Mesenchymal stem cell (in vitro differentiated cells and primary cell): ENCODE results near the gene STOML1.

ENCODE experiments used
- DNase-seq: peaks from one replicate; pipeline ENCODE4 v3.0.0-alpha.2; 2013
- H2AFZ ChIP-seq: one replicate; pipeline ENCODE4 v1.6.1; 2013; ENCODE audit warnings: low read depth, mild to moderate bottlenecking, control low read depth, inconsistent platforms, low read length, moderate library complexity
- H2AK5ac ChIP-seq: 2 replicates; pipeline ENCODE4 v1.6.1; 2013; ENCODE audit warnings: low read length, moderate library complexity, mild to moderate bottlenecking, inconsistent platforms; ENCODE audit not compliant: severe bottlenecking
- H2BK120ac ChIP-seq: one replicate; pipeline ENCODE4 v1.6.1; 2013; ENCODE audit warnings: low read depth, mild to moderate bottlenecking, inconsistent platforms, low read length, moderate library complexity
- H2BK12ac ChIP-seq, 2 experiments: one replicate each; pipeline ENCODE4 v1.6.1; 2013; ENCODE audit warnings: inconsistent platforms in 2 of 2, low read length in 2 of 2, mild to moderate bottlenecking in 2 of 2, moderate library complexity in 2 of 2, control low read depth in 1 of 2
- H2BK15ac ChIP-seq: one replicate; pipeline ENCODE4 v1.6.1; 2013; ENCODE audit warnings: mild to moderate bottlenecking, low read depth, inconsistent platforms; ENCODE audit not compliant: poor library complexity, severe bottlenecking
- H2BK5ac ChIP-seq: 2 replicates; pipeline ENCODE4 v1.6.1; 2013; ENCODE audit warnings: low read depth, mild to moderate bottlenecking, low read length, control low read depth, inconsistent platforms; ENCODE audit not compliant: poor library complexity, severe bottlenecking
- H3K14ac ChIP-seq, 2 experiments: one replicate each; pipeline ENCODE4 v1.6.1; 2013; ENCODE audit warnings: inconsistent platforms in 2 of 2, low read length in 2 of 2, control low read depth in 1 of 2, mild to moderate bottlenecking in 1 of 2, moderate library complexity in 1 of 2
- H3K18ac ChIP-seq, 2 experiments: one replicate each; pipeline ENCODE4 v1.6.1; 2013; ENCODE audit warnings: inconsistent platforms in 2 of 2, low read length in 2 of 2, control low read depth in 1 of 2, low read depth in 1 of 2, mild to moderate bottlenecking in 1 of 2
- H3K23ac ChIP-seq, 2 experiments: one replicate each; pipeline ENCODE4 v1.6.1; 2013; ENCODE audit warnings: inconsistent platforms in 2 of 2, low read length in 2 of 2, mild to moderate bottlenecking in 2 of 2, moderate library complexity in 2 of 2, control low read depth in 1 of 2
- H3K27ac ChIP-seq: 2 replicates; pipeline ENCODE4 v1.5.1; 2013; ENCODE audit warnings: mild to moderate bottlenecking, moderate library complexity, low read length, control low read depth, inconsistent platforms; ENCODE audit not compliant: poor library complexity, severe bottlenecking
- H3K27me3 ChIP-seq, 2 experiments: 2 replicates each; pipeline versions ENCODE4 v1.6.1 to v1.7.0; 2013; ENCODE audit warnings: low read length in 2 of 2, mild to moderate bottlenecking in 2 of 2, moderate library complexity in 2 of 2, control low read depth in 1 of 2, inconsistent platforms in 1 of 2; ENCODE audit not compliant: control insufficient read depth in 1 of 2, insufficient read depth in 1 of 2
- H3K36me3 ChIP-seq, 2 experiments: 2 replicates each; pipeline versions ENCODE4 v1.6.1 to v1.7.0; 2013; ENCODE audit warnings: low read length in 2 of 2, control low read depth in 1 of 2, inconsistent platforms in 1 of 2, low read depth in 1 of 2, mild to moderate bottlenecking in 1 of 2; ENCODE audit not compliant: insufficient read depth in 2 of 2, control insufficient read depth in 1 of 2
- H3K4ac ChIP-seq, 2 experiments: one replicate each; pipeline ENCODE4 v1.6.1; 2013; ENCODE audit warnings: inconsistent platforms in 2 of 2, low read length in 2 of 2, mild to moderate bottlenecking in 2 of 2, moderate library complexity in 2 of 2, control low read depth in 1 of 2, low read depth in 1 of 2
- H3K4me1 ChIP-seq: 2 replicates; pipeline ENCODE4 v1.6.1; 2013; ENCODE audit warnings: low read depth, low read length, control low read depth; ENCODE audit not compliant: control insufficient read depth, insufficient read depth
- H3K4me2 ChIP-seq: 2 replicates; pipeline ENCODE4 v1.6.1; 2013; ENCODE audit warnings: low read length, mild to moderate bottlenecking, inconsistent platforms; ENCODE audit not compliant: poor library complexity, severe bottlenecking
- H3K4me3 ChIP-seq, 2 experiments: 2 replicates each; pipeline versions ENCODE4 v1.5.1 to v1.7.0; 2013; ENCODE audit warnings: low read length in 2 of 2, mild to moderate bottlenecking in 2 of 2, control low read depth in 1 of 2, low read depth in 1 of 2; ENCODE audit not compliant: insufficient read depth in 1 of 2
- H3K79me1 ChIP-seq: replicated peaks from 2 replicates; pipeline ENCODE4 v1.6.1; 2013; ENCODE audit warnings: mild to moderate bottlenecking, control low read depth, low read length, inconsistent platforms; ENCODE audit not compliant: poor library complexity, severe bottlenecking
- H3K9ac ChIP-seq: 2 replicates; pipeline ENCODE4 v1.7.0; 2013; ENCODE audit warnings: mild to moderate bottlenecking, low read length, moderate library complexity
- H3K9me3 ChIP-seq: 2 replicates; pipeline ENCODE4 v1.7.0; 2013; ENCODE audit warnings: mild to moderate bottlenecking, low read length; ENCODE audit not compliant: control insufficient read depth
- H4K8ac ChIP-seq: one replicate; pipeline ENCODE4 v1.6.1; 2013; ENCODE audit warnings: inconsistent platforms, mild to moderate bottlenecking, low read length, moderate library complexity
- H4K91ac ChIP-seq: one replicate; pipeline ENCODE4 v1.6.1; 2013; ENCODE audit warnings: mild to moderate bottlenecking, low read length, inconsistent platforms
- WGBS: methylation state at CpG from one replicate; pipeline ENCODE4 v1.1.7; 2013; ENCODE audit warnings: mixed read lengths; 5-methylcytosine and 5-hydroxymethylcytosine counted together

Gene STOML1

DNA sequence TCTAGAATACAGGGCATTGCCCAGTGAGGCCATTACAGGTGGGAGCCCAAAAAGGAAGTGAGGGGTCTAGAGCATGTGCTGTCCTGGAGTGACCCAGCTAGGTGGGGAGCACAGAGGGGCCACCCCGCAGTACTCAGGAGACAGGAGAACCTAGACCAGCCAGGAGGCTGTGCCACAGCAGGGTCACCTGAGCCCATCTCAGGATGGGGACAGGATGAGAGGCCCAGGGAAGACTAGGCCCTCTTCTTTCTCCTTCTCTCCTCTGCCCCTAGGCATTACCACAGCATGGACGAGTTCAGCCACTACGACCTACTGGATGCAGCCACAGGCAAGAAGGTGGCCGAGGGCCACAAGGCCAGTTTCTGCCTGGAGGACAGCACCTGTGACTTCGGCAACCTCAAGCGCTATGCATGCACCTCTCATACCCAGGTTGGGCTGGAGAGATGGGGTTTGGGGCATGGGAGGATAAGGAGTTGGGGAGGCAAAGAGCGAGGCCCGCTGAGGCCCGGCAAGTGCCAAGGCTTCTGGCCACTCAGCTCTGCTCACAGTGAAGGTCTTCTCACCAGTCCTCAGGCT is 45.2 kb downstream of the STOML1 start:
- Histone ChIP-seq H2BK120ac (no peak overlapping the region), H3K9ac (no peak overlapping the region), H2BK12ac (no peak overlapping the region), H3K36me3 (peaks cover 75 to 79% of the 10 kb centered on the region in 2 experiments), H3K4ac (no peak overlapping the region), H3K23ac (no peak overlapping the region), H3K4me2 (no peak overlapping the region), H3K4me1 (peaks cover 31% of the 10 kb centered on the region), H2AK5ac (no peak overlapping the region), H3K9me3 (no peaks in the 10 kb centered on the region), H2BK15ac (peak overlapping the region; percentile 13), H3K79me1 (peaks cover 25% of the 10 kb centered on the region), H3K14ac (no peak overlapping the region), H3K18ac (no peak overlapping the region), H3K27ac (no peak overlapping the region), H3K27me3 (no peaks in the 10 kb centered on the region), H4K8ac (no peak overlapping the region), H3K4me3 (no peak overlapping the region), H2BK5ac (no peak overlapping the region), H4K91ac (no peak overlapping the region), H2AFZ (no peak overlapping the region)
- DNase-seq: no peak
- WGBS: 98% methylated on average over 9 of the region's 9 CpGs

DNA sequence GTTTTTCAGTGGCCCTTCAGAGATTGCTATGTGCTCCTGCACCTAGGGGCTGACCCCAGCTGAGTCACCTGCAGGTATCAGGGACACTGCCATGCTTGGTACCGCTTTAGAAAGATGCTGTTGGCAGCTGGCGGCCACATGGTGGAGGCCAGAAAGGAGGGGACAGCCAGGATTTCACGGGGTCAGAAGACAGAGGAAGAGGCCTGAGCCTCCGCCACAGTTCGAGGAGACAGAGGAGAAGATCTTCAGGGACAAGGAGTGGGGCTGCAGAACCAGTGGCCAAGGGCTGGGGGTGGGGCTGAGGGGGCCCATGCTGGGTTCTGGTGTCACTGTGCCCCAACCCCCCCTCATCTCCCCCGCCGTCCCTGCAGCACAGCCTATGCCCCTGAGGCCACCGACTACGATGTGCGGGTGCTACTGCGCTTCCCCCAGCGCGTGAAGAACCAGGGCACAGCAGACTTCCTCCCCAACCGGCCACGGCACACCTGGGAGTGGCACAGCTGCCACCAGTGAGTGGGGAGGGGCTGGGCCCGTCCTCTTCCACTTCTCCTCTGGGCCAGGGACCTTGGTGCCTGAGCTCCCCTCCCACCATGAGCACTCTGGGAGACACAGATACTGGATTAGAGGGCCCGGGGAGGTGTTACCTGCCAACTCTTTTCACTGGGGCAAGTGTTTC is 45.9 kb downstream of the STOML1 start:
- Histone ChIP-seq H3K4me3 (no peak overlapping the region), H3K27me3 (no peaks in the 10 kb centered on the region), H3K27ac (no peak overlapping the region), H2BK15ac (no peak overlapping the region), H3K9ac (no peak overlapping the region), H3K4me2 (no peak overlapping the region), H3K79me1 (peaks cover 25% of the 10 kb centered on the region), H3K18ac (no peak overlapping the region), H2BK12ac (no peak overlapping the region), H3K36me3 (peaks cover 74 to 76% of the 10 kb centered on the region in 2 experiments), H3K14ac (no peak overlapping the region), H4K8ac (no peak overlapping the region), H3K23ac (no peak overlapping the region), H2AK5ac (no peak overlapping the region), H3K4me1 (peaks cover 33% of the 10 kb centered on the region), H3K9me3 (no peaks in the 10 kb centered on the region), H2BK5ac (no peak overlapping the region), H4K91ac (no peak overlapping the region), H2BK120ac (no peak overlapping the region), H3K4ac (no peak overlapping the region), H2AFZ (no peak overlapping the region)
- 88% methylated on average over 17 of the region's 17 CpGs for WGBS
- DNase-seq: no peak

DNA sequence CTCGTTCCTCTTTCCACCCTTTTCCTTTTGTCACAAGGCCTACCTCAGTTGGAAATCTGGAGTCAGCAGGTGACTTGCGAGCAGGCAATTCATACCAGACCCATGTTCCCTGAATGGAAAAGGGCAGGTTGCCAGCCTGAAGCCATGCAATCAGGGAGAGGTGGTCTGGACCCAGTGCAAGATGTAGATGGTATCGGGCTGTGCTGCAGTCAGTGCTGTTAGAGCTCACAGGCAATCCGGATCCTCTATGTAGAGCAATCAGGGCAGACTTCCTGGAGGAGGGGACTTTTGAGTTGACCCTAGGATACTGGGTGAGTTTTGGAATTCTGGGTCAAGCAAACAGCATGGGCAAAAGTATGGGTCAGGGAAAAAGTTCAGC is 47.0 kb downstream of the STOML1 start:
- Histone ChIP-seq H3K23ac (no peak overlapping the region), H2BK12ac (peak overlapping the region in 1 of 2 experiments; percentile 2), H2BK120ac (no peak overlapping the region), H3K27me3 (no peaks in the 10 kb centered on the region), H4K91ac (peak overlapping the region; percentile 18), H3K4ac (no peak overlapping the region), H3K36me3 (peaks cover 69% of the 10 kb centered on the region in 2 experiments), H3K9ac (no peak overlapping the region), H3K4me1 (peaks cover 36% of the 10 kb centered on the region), H2BK15ac (no peak overlapping the region), H4K8ac (no peak overlapping the region), H3K27ac (no peak overlapping the region), H3K9me3 (no peaks in the 10 kb centered on the region), H3K4me3 (no peak overlapping the region), H3K4me2 (no peak overlapping the region), H2BK5ac (no peak overlapping the region), H3K18ac (no peak overlapping the region), H2AK5ac (no peak overlapping the region), H3K14ac (no peak overlapping the region), H2AFZ (no peak overlapping the region), H3K79me1 (peaks cover 30% of the 10 kb centered on the region)
- 86% methylated on average over 4 of the region's 4 CpGs for WGBS
- no peak for DNase-seq

- H4K91ac ChIP-seq: no peak overlapping the region
- no peaks in the 10 kb centered on the region for H3K27me3 ChIP-seq
- H3K27ac ChIP-seq: peak overlapping the region; percentile 20
- H3K4ac ChIP-seq: no peak overlapping the region
- peaks cover 42% of the 10 kb centered on the region for H3K4me1 ChIP-seq
- H2AFZ ChIP-seq: no peak overlapping the region
- H3K4me3 ChIP-seq: no peak overlapping the region
- no peak for DNase-seq
- H4K8ac ChIP-seq: no peak overlapping the region
- H3K9me3 ChIP-seq: no peaks in the 10 kb centered on the region
- peak overlapping the region in 1 of 2 experiments; percentile 2 for H2BK12ac ChIP-seq
- peak overlapping the region in 1 of 2 experiments; percentile 39 for H3K14ac ChIP-seq
- H2BK15ac ChIP-seq: no peak overlapping the region
- H3K18ac ChIP-seq: no peak overlapping the region
- 68% methylated on average over 12 of the region's 13 CpGs for whole genome bisulfite sequencing
- H3K9ac ChIP-seq: no peak overlapping the region
- no peak overlapping the region for H2BK120ac ChIP-seq
- H3K79me1 ChIP-seq: peaks cover 34% of the 10 kb centered on the region
- peaks cover 62 to 63% of the 10 kb centered on the region in 2 experiments for H3K36me3 ChIP-seq
- no peak overlapping the region for H3K4me2 ChIP-seq
- H2BK5ac ChIP-seq: no peak overlapping the region
- H3K23ac ChIP-seq: no peak overlapping the region
- H2AK5ac ChIP-seq: no peak overlapping the region
Observed at GRCh38 chr15:73944161-73945129, 47.6 kb downstream of the STOML1 start.
